PC-3 (cell line): Measurements from ENCODE around the gene GAD2. TPM values are rescaled to one million over a fixed set of nuclear protein-coding genes. Genes with fewer than 3 reads are reported as not detected.

Experiments
- ATAC-seq: fragments of 200-7000 bp; cut with Tn5 transposase; 2 replicates; pipeline ENCODE4 v1.9.1; 2020; ENCODE audit warnings: mild to moderate bottlenecking, moderate library complexity
- BruUV-seq: library from RNA; stranded (reverse); fragments of 400-500 nt; replicated peaks from 2 replicates; lab custom pipeline; 2021; lab: Mats Ljungman, UMichigan
- CTCF ChIA-PET: fragments of 300-600 bp; sonication (Branson Sonifier 250); formaldehyde crosslinking; loops from one replicate; lab custom pipeline; 2022; ENCODE audit warnings: antibody characterized with exemption; lab: Charles Lee
- POLR2A ChIA-PET: fragments of 300-600 bp; sonication (Branson Sonifier 250); formaldehyde crosslinking; loops from one replicate; lab custom pipeline; 2022; ENCODE audit warnings: antibody characterized with exemption; ENCODE audit not compliant: unreplicated experiment; lab: Charles Lee
- DNase-seq: peaks from one replicate; pipeline ENCODE4 v3.0.0-alpha.2; 2015
- H2AFZ ChIP-seq: fragments of 300-600 bp; sonication (generic); 2 replicates; pipeline ENCODE4 v1.6.0; 2016; ENCODE audit warnings: antibody characterized with exemption, low read length
- H3F3A ChIP-seq: fragments of 300-600 bp; sonication (generic); one replicate; pipeline ENCODE4 v1.6.0; 2017; ENCODE audit warnings: antibody characterized with exemption, low read length, control low read depth, mild to moderate bottlenecking; ENCODE audit not compliant: unreplicated experiment
- H3K27ac ChIP-seq: fragments of 300-600 bp; sonication (generic); 2 replicates; pipeline ENCODE4 v1.5.1; 2016; ENCODE audit warnings: mild to moderate bottlenecking, low read length
- H3K27me3 ChIP-seq: fragments of 300-600 bp; sonication (generic); 2 replicates; pipeline ENCODE4 v1.6.1; 2016; ENCODE audit warnings: low read length, mixed read lengths
- H3K36me3 ChIP-seq: fragments of 300-600 bp; sonication (generic); 2 replicates; pipeline ENCODE4 v1.6.1; 2016; ENCODE audit warnings: low read depth, mixed run types, low read length, mixed read lengths
- H3K4me1 ChIP-seq: fragments of 300-600 bp; sonication (generic); 2 replicates; pipeline ENCODE4 v1.5.1; 2016; ENCODE audit warnings: low read length; ENCODE audit not compliant: insufficient read depth
- H3K4me2 ChIP-seq: fragments of 300-600 bp; sonication (generic); 2 replicates; pipeline ENCODE4 v1.6.0; 2016; ENCODE audit warnings: low read length
- H3K4me3 ChIP-seq: fragments of 300-600 bp; sonication (generic); 2 replicates; pipeline ENCODE4 v1.5.1; 2016; ENCODE audit warnings: mild to moderate bottlenecking, low read length, mixed read lengths
- H3K79me2 ChIP-seq: fragments of 300-600 bp; sonication (generic); 2 replicates; pipeline ENCODE4 v1.6.1; 2017; ENCODE audit warnings: low read length, mixed read lengths
- H3K9ac ChIP-seq: fragments of 300-600 bp; sonication (generic); 2 replicates; pipeline ENCODE4 v1.6.0; 2016; ENCODE audit warnings: mild to moderate bottlenecking, low read length
- H3K9me2 ChIP-seq: fragments of 300-600 bp; sonication (generic); replicated peaks from 2 replicates; pipeline ENCODE4 v1.6.1; 2016; ENCODE audit warnings: mixed run types, low read length, mixed read lengths
- H3K9me3 ChIP-seq: fragments of 300-600 bp; sonication (generic); 2 replicates; pipeline ENCODE4 v1.6.1; 2016; ENCODE audit warnings: low read length, mixed read lengths
- H4K20me1 ChIP-seq: fragments of 300-600 bp; sonication (generic); 2 replicates; pipeline ENCODE4 v1.6.1; 2016; ENCODE audit warnings: low read length, mixed read lengths
- EZH2 ChIP-seq: fragments of 300-600 bp; sonication (generic); IDR thresholded peaks from one replicate; pipeline ENCODE4 v1.6.1; 2017; ENCODE audit warnings: antibody characterized with exemption, mild to moderate bottlenecking, low read length; ENCODE audit not compliant: unreplicated experiment
- EZH2phosphoT487 ChIP-seq: fragments of 300-600 bp; sonication (generic); IDR thresholded peaks from 2 replicates; pipeline ENCODE4 v1.6.1; 2018; ENCODE audit warnings: mild to moderate bottlenecking, antibody characterized with exemption, low read length, borderline replicate concordance
- intact Hi-C: fragments of 100-400 bp; cut with micrococcal nuclease; formaldehyde crosslinking; loops from 2 replicates; pipeline ENCODE4 v1.9.0; 2023
- total RNA-seq: library from RNA; depleted of rRNA; stranded (reverse); fragments of >200 nt; gene quantifications from 2 replicates; pipeline ENCODE4 v1.2.3, GENCODE V29; 2014
- TF ChIP-seq, protein P1 (sequence below): fragments of 300-600 bp; sonication (generic); conservative IDR thresholded peaks from 2 replicates; pipeline ENCODE4 v1.5.1; 2017; ENCODE audit warnings: antibody characterized with exemption, low read depth, mild to moderate bottlenecking, low read length

The GAD2 gene
- total RNA-seq, 1 experiment from 2014 or later, result not detected

DNA sequence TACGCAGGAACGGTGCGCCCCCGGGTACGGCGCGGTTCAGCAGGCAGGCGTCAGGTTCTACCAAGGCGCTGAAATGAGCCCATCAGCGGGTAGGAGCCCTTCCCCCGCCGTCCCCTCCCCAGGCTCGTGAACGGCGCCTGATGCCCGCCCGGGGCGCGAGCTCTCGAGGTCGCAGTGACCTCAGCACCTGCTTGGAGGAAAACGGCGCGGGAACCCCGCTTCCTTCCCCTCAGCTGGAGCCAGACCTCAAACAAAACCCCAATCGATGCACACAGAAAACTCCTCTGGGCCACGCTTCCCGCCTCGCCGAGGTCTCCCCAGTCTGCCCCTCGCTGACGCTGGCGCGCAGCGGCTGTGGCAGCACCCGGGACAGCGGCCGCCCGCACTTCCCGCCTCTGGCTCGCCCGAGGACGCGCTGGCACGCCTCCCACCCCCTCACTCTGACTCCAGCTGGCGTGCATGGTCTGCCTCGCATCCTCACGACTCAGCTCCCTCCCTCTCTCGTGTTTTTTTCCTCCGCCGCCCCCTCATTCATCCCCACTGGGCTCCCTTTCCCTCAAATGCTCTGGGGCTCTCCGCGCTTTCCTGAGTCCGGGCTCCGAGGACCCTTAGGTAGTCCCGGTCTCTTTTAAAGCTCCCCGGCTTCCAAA lies 514 bp upstream of the GAD2 start:
- no TSS peak for BruUV-seq
- no peak for TF ChIP-seq EZH2
- H3K9ac ChIP-seq, result no peak overlapping the region
- H3K9me3 ChIP-seq, result no peaks in the 10 kb centered on the region
- H4K20me1 ChIP-seq, result no peaks in the 10 kb centered on the region
- H3F3A ChIP-seq, result no peaks in the 10 kb centered on the region
- H3K27ac ChIP-seq, result no peak overlapping the region
- ChIA-PET POLR2A (no interaction called here), CTCF (no interaction called here)
- no peak for DNase-seq
- intact Hi-C loops, result no loop called here
- no peak for ATAC-seq
- no peaks in the 10 kb centered on the region for H3K36me3 ChIP-seq
- H3K4me2 ChIP-seq, result no peak overlapping the region
- no peak overlapping the region for H2AFZ ChIP-seq
- H3K27me3 ChIP-seq, result peaks cover 22% of the 10 kb centered on the region
- no peak overlapping the region for H3K4me3 ChIP-seq
- H3K9me2 ChIP-seq, result no peaks in the 10 kb centered on the region
- H3K79me2 ChIP-seq, result no peaks in the 10 kb centered on the region
- H3K4me1 ChIP-seq, result no peaks in the 10 kb centered on the region

DNA sequence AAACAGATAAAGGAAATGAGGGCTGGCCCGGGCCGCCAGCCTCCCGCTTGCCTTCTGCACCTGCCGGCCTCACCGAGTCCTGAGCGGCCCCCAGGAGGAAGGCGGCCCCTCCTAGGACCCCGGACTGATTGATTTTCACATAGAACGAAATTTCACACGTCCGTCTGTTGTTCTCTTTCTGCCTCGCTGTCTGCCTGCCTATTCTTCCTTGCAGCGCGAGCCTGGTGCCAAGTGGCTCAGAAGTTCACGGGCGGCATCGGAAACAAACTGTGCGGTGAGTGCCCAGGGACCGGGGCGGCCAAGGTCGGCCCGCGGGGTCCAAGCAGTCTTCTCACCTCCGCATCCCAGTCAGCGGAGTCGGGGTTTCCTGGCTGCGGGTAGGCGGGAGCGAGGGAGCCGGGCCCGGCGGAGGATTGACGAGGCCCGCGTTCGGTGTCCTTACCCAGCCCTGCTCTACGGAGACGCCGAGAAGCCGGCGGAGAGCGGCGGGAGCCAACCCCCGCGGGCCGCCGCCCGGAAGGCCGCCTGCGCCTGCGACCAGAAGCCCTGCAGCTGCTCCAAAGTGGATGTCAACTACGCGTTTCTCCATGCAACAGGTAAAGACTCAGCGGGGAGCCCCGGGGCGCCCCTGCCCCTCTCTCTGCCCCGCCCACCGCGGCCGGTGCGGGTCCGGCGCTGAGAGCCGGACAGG lies 967 bp downstream of the GAD2 start:
- Histone ChIP-seq H3F3A (no peaks in the 10 kb centered on the region), H2AFZ (no peak overlapping the region), H3K36me3 (no peaks in the 10 kb centered on the region), H3K79me2 (no peaks in the 10 kb centered on the region), H3K4me2 (no peak overlapping the region), H3K9me2 (no peaks in the 10 kb centered on the region), H4K20me1 (no peaks in the 10 kb centered on the region), H3K27ac (no peak overlapping the region), H3K4me3 (no peak overlapping the region), H3K9me3 (no peaks in the 10 kb centered on the region), H3K4me1 (no peaks in the 10 kb centered on the region), H3K27me3 (peaks cover 23% of the 10 kb centered on the region), H3K9ac (no peak overlapping the region)
- no peak for TF ChIP-seq EZH2phosphoT487
- TF ChIP-seq EZH2, result no peak
- TF ChIP-seq, protein P1, sequence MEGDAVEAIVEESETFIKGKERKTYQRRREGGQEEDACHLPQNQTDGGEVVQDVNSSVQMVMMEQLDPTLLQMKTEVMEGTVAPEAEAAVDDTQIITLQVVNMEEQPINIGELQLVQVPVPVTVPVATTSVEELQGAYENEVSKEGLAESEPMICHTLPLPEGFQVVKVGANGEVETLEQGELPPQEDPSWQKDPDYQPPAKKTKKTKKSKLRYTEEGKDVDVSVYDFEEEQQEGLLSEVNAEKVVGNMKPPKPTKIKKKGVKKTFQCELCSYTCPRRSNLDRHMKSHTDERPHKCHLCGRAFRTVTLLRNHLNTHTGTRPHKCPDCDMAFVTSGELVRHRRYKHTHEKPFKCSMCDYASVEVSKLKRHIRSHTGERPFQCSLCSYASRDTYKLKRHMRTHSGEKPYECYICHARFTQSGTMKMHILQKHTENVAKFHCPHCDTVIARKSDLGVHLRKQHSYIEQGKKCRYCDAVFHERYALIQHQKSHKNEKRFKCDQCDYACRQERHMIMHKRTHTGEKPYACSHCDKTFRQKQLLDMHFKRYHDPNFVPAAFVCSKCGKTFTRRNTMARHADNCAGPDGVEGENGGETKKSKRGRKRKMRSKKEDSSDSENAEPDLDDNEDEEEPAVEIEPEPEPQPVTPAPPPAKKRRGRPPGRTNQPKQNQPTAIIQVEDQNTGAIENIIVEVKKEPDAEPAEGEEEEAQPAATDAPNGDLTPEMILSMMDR, result no peak
- intact Hi-C loops, result no loop called here
- DNase-seq (no peak), ATAC-seq (no peak)
- ChIA-PET POLR2A (no interaction called here), CTCF (no interaction called here)
- no TSS peak for BruUV-seq

DNA sequence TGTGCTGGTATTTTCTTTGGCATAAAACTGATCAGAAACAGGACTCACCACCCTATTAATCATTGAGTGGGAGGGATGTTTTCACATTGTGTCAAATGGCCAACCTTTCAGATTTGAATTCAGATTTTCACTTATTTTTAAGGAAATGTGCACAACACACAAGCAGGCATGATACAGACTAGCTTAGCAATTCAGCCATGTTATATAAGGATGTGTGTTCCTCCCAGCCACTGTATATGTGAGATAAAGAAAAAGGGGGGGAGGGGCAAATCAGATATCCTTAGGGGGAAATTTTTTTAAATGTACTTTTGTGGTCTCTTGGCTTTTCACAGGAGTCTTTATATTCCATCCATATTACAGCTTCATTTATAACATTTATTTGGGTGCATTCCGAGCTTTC lies 3.1 kb downstream of the GAD2 start:
- no peak overlapping the region for H3K4me2 ChIP-seq

More for the DNA sequence above, 3.1 kb downstream of the GAD2 start:
- TF ChIP-seq EZH2phosphoT487 (no peak), EZH2 (no peak)
- TF ChIP-seq, protein P1, result no peak
- POLR2A ChIA-PET, result no interaction called here
- CTCF ChIA-PET, result no interaction called here
- Histone ChIP-seq H3K79me2 (no peaks in the 10 kb centered on the region), H3K9ac (no peak overlapping the region), H3K27ac (no peak overlapping the region), H4K20me1 (no peaks in the 10 kb centered on the region), H3K27me3 (peaks cover 27% of the 10 kb centered on the region), H2AFZ (no peak overlapping the region), H3K4me1 (no peaks in the 10 kb centered on the region), H3K9me2 (no peaks in the 10 kb centered on the region), H3K4me3 (no peak overlapping the region), H3F3A (no peaks in the 10 kb centered on the region), H3K36me3 (no peaks in the 10 kb centered on the region), H3K9me3 (no peaks in the 10 kb centered on the region)
- DNase-seq (no peak), ATAC-seq (no peak)
- intact Hi-C loops, result no loop called here
- BruUV-seq, result no TSS peak
